Pulmonary artery endothelial cell (primary cell): ENCODE results near the gene SLC37A4. TPM values are rescaled to one million over a fixed set of nuclear protein-coding genes. Genes with fewer than 3 reads are reported as not detected.
"Not testable (repeated sequence)": the region's sequence is repeated elsewhere in the genome, so short reads cannot be mapped to it uniquely, and the experiment has no call there.

Source experiments
- DNase-seq: peaks from one replicate; pipeline ENCODE4 v3.0.0-alpha.2; 2011; ENCODE audit warnings: low read depth, low spot score
- total RNA-seq: library from RNA; depleted of rRNA; stranded (reverse); fragments of >200 nt; gene quantifications from 2 replicates; pipeline ENCODE4 v1.2.3, GENCODE V29; 2014

The SLC37A4 gene
- total RNA-seq, 1 donor from 2014 or later, result 15.2 TPM

DNA sequence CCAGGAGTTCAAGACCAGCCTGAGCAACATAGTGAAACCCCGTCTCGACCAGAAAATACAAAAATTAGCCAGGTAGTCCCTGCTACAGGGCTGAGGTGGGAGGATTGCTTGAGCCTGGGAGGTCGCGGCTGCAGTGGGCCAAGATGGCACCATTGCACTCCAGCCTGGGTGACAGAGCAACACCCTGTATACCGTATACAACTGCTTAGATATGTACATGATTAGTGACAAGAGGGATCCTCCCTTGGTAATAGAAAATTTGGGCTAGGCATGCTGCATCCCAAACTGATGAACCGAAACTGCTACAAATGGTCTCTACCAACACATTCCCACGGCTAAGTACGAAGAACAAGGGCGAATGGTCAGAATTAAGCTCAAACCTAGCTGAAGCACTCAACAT lies 12.2 kb upstream of the SLC37A4 start:
- DNase-seq, result no peak

DNA sequence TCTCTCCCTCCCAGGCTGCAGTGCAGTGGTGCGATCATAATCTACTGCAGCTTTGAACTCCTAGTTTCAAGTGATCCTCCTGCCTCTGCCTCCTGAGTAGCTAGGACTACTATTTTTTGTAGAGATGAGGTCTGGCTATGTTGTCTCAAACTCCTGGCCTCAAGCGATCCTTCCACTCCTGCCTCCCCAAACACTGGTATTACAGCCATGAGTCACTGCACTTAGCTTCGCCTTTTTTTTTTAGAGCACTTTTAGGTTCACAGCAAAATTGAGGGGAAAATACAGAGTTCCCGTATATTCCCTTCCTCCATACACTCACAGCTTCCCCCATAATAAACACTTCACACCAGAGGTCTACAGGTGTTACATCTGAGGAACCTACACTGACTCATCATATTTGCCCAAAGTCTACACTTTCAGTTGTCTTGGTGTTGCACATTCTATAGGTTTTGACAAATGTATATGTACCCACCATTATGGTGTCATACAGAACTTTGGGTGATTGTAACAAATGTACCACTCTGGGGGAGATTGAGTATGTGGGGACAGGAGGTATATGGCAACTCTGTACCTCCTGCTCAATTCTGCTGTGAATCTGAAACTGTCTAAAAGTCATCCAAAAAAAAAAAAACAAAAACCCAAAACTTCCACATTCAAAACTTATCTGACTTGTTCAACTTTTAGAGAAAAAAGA lies 11.3 kb upstream of the SLC37A4 start:
- no peak for DNase-seq

DNA sequence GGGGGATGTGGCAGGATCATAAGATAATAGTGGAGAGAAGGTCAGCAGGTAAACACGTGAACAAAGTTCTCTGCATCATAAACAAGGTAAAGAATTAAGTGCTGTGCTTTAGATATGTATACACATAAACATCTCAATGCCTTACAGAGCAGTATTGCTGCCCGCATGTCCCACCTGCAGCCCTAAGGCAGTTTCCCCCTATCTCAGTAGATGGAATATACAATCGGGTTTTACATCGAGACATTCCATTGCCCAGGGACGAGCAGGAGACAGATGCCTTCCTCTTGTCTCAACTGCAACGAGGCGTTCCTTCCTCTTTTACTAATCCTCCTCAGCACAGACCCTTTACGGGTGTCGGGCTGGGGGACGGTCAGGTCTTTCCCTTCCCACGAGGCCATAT lies 8.8 kb upstream of the SLC37A4 start:
- DNase-seq, result not testable (repeated sequence)

- no peak for DNase-seq
Measured at GRCh38 chr11:119038884-119039283, 8.2 kb upstream of the SLC37A4 start.

DNA sequence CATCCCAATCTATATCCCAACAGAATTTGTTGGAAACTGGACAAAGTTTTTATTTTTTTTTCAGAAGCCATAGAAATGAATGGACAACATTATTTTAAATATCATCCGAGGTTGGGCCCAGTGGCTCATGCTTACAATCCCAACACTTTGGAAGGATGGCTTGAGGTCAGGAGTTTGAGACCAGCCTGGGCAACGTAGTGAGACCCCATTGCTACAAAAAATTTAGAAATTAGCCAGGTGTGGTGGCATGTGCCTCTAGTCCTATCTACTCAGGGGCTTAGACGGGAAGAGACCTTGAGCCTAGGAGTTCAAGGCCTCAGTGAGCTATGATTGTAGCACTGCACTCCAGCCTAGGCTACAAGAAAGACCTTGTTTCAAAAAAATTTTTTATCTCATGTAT lies 4.1 kb upstream of the SLC37A4 start:
- no peak for DNase-seq

DNA sequence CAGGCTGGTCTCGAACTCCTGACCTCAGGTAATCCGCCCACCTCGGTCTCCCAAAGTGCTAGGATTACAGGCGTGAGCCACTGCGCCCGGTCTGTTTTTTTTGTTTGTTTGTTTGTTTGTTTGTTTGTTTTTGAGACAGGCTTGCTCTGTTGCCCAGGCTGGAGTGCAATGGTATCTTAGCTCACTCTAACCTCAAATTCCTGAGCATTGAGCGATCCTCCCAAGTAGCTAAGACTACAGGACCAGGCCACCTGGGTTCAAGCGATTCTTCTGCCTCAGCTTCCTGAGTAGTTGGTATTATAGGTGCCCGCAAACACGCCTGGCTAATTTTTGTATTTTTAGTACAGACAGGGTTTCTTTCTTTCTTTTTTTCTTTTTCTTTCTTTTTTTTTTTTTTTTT lies 2.7 kb upstream of the SLC37A4 start:
- not testable (repeated sequence) for DNase-seq

- DNase-seq, result no peak
Measured at GRCh38 chr11:119031912-119032280, 1.2 kb upstream of the SLC37A4 start.

GRCh38 chr11:119030029-119030328 lies 698 bp downstream of the SLC37A4 start:
- no peak for DNase-seq

DNA sequence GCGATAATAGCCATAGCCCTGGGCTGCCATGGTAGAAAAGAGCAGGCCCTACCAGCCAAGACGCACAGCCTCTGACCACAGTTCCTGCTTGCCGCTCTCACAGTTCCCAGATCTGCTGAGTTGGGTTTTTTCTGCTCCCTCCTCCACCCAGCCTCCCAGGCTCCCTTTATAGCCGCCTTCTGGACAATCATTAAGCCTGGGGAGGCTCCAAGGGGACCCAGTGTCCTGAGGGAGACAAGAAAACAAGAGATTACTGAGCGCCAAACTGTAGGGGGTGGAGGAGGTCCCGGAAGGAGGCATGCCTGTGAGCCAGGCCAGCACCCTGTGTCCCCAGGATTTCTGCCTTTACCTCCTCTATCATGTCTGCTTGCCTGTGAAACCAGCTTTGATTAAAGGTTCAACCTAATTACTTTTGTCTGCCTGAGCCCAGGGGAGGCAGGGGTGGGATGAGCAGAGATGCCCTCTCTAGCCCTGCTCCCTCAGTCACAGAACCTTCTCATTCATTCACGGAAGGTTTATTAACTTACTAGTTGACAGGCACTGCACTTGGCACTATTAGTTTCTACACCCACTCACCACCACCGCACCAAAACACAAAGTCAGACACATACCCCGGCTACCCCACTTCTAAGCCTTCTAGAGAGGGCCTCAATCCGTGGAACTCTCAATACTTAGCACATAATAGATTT lies 1.2 kb downstream of the SLC37A4 start:
- no peak for DNase-seq

DNA sequence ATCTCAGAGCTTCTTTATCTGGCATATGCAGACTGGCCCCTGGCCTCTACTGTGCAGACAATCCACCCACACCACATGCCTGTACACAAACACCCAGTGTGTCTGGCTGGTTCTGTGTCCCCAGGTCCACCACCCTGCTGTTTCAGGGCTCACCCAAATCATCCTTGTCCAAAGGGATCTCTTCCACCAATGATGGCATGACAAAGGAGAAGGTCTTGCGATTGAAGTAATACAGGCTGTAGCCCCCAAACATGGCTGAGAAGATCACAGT lies 1.7 kb downstream of the SLC37A4 start:
- no peak for DNase-seq

DNA sequence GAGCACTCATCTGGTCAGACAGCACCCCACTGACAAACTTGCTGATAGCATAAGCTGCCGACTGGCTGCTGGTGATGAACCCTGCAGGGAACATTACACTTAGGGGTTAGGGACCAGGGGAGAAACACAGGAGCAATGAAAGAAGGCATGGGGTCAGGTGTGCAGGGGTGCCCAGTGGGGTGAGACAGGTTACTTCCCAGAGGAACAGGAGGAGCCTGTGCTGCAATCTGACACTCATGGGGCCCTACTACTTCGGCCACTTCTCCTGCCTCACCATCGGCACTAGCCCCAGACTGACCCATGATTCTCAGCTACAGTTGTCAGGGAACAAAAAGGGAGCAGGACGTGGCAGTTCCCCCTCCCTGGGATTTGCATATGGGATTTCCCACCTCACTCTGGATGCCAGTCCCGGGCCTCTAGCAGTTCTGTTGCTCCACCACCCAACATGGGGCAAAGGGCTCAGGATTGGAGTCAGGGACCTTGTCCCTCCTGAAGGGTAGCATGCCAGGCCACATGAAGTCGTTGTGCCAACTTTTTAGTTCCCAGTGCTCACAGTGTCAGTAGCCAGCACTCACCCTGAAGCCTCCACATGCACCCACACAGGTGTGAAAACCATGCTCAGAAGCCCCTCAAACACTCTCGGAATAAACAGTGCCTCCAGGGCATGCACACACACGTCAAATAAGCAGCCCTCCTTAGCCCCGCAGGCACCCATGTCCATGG lies 2.2 kb downstream of the SLC37A4 start:
- DNase-seq, result no peak

GRCh38 chr11:119027561-119028345 lies 2.9 kb downstream of the SLC37A4 start:
- DNase-seq, result no peak

DNA sequence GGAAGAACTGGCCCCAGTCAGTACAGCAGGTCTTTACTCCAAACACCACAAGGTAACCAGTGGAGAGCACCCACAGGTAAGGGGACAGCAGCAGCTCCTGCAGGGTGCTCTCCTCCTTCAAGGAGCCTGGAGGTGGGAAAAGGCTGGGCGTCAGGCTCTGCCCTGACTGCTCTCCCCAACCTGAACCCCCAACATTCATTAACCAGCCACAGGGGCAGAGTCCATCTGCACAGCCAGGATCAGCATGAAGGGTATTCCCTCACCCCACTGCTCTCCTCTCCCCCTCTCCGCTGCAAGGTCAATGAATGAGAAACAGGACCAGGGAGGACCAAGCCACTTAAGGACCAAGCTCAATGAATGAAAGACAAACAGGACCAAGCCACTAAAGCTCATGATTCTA lies 3.7 kb downstream of the SLC37A4 start:
- DNase-seq, result no peak

DNA sequence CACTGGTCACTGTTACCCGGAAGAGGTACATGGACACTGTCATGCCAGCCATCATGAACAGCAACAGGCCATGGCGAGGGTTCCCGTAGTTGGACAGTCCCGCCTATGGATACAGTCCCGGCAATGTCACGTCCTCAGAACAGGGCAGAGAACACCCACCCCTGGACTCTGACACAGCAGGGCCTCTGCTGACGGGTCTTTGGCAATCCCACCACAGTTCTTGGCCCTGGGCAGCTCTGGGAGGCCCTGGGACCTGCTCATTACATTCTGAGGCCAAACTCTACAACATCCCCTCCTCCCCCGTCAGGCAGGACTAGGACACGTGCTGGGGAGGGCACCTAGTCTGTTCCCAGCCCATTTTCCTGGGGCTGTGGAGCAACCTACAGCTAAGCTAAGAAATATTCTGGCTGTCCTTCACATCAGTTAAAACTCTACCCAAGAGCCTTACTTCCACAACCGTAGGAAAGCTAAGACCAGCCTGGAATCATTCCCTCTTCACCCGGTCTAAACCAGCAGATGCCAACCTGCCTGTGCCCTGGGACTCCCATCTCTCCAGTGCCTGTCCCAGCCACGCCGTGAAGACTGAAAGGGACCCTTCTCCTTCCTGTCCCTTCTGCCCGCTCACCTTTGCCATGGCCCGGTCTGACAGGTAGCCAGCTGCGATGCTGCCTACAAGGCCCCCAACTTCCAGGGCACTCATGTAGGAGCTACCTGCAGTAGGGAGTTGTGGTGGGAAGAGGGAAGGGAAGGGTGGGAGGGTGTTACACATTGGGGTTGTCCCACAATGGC lies 4.5 kb downstream of the SLC37A4 start:
- no peak for DNase-seq

GRCh38 chr11:119025541-119025940 lies 5.1 kb downstream of the SLC37A4 start:
- no peak for DNase-seq

GRCh38 chr11:119025099-119025473 lies 5.6 kb downstream of the SLC37A4 start:
- DNase-seq, result no peak

GRCh38 chr11:119024430-119025098 lies 6.1 kb downstream of the SLC37A4 start:
- DNase-seq, result no peak

DNA sequence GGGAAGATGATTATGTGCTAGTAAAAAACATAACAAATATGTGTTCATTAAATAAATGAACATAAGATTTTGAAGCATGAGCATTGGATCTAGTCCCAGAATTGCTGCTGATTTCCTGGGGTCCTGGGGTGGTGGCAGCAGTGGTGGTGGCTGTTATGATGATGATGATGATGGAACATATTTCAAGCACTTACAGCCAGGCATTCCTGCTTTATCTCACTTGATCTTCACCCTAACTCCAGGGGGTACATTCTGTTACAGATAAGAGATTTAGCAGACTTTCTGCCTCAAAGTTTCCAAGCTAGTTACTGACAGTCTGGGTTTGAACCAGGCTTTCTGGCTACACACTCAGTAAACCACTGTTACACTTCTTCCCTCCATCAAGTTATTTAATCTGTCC lies 6.9 kb downstream of the SLC37A4 start:
- no peak for DNase-seq

- DNase-seq, result no peak
Measured at GRCh38 chr11:119021631-119022030, 9.0 kb downstream of the SLC37A4 start.

GRCh38 chr11:119019996-119020395 lies 10.7 kb downstream of the SLC37A4 start:
- no peak for DNase-seq
